Measurements from ENCODE around the gene DLG3. TPM values are rescaled to one million over a fixed set of nuclear protein-coding genes. Genes with fewer than 3 reads are reported as not detected.

DLG3 gene
- total RNA-seq, 1 donor from 2014 or later: 12.5 TPM

DNA sequence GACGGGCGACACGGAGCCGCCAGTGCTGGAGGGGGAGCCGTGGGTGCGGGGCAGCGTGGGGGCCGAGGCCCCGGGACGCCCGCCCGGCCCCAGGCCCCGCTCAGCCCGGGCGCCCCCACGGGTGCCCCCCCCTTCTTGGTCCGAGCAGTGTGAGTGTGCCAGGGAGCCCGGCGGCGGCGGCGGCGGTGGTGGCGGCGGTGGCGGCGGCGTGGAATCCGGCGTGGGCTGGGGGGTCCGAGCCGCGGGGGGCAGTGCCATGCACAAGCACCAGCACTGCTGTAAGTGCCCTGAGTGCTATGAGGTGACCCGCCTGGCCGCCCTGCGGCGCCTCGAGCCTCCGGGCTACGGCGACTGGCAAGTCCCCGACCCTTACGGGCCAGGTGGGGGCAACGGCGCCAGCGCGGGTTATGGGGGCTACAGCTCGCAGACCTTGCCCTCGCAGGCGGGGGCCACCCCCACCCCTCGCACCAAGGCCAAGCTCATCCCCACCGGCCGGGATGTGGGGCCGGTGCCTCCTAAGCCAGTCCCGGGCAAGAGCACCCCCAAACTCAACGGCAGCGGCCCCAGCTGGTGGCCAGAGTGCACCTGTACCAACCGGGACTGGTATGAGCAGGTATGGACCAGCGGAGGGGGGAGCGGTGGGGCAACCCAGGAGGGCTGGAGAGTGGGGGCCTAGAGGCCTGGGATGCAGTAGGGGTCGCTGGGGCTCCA lies 466 bp downstream of the DLG3 start:
- Mint-ChIP-seq H3K36me3 (ENCODE audit: unreplicated experiment) (no peaks in the 10 kb centered on the region), H3K4me3 (ENCODE audit: unreplicated experiment) (no peak overlapping the region), H3K27ac (ENCODE audit: unreplicated experiment) (no peak overlapping the region), H3K9me3 (ENCODE audit: unreplicated experiment) (no peaks in the 10 kb centered on the region), H3K27me3 (ENCODE audit: unreplicated experiment) (peaks cover 25% of the 10 kb centered on the region), H3K4me1 (ENCODE audit: unreplicated experiment) (peaks cover 4% of the 10 kb centered on the region)
- no peak for DNase-seq (ENCODE audit: extremely low spot score, unreplicated experiment)
- TF ChIP-seq, protein P1, sequence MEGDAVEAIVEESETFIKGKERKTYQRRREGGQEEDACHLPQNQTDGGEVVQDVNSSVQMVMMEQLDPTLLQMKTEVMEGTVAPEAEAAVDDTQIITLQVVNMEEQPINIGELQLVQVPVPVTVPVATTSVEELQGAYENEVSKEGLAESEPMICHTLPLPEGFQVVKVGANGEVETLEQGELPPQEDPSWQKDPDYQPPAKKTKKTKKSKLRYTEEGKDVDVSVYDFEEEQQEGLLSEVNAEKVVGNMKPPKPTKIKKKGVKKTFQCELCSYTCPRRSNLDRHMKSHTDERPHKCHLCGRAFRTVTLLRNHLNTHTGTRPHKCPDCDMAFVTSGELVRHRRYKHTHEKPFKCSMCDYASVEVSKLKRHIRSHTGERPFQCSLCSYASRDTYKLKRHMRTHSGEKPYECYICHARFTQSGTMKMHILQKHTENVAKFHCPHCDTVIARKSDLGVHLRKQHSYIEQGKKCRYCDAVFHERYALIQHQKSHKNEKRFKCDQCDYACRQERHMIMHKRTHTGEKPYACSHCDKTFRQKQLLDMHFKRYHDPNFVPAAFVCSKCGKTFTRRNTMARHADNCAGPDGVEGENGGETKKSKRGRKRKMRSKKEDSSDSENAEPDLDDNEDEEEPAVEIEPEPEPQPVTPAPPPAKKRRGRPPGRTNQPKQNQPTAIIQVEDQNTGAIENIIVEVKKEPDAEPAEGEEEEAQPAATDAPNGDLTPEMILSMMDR (IDR thresholded peaks at IDR 0.05): no peak

DNA sequence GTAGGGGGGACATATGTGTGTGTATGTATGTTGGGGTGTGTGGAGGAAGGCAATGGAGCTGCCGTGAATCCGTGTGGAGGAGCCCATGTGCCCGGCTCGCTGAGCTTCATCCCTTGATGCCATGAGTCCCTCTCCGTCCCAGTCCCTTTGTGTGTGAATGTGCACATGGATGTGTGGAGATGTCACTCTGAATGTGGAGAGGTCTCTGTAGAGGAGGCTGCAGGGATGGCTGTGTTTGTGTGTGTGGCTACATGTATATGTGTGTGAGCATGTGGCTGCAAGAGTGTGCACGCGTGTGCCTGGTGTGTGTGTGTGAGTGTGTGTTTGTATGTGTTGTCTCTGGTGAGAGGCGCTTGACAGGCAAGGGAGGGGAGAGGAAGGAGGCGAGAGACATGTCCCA lies 1.3 kb downstream of the DLG3 start:
- H3K36me3 Mint-ChIP-seq (ENCODE audit: unreplicated experiment): no peaks in the 10 kb centered on the region
- peaks cover 21% of the 10 kb centered on the region for H3K27me3 Mint-ChIP-seq (ENCODE audit: unreplicated experiment)
- H3K4me3 Mint-ChIP-seq (ENCODE audit: unreplicated experiment): no peak overlapping the region
- H3K9me3 Mint-ChIP-seq (ENCODE audit: unreplicated experiment): no peaks in the 10 kb centered on the region
- no peak overlapping the region for H3K27ac Mint-ChIP-seq (ENCODE audit: unreplicated experiment)
- no peak for DNase-seq (ENCODE audit: extremely low spot score, unreplicated experiment)
- peaks cover 4% of the 10 kb centered on the region for H3K4me1 Mint-ChIP-seq (ENCODE audit: unreplicated experiment)
- TF ChIP-seq, protein P1 (IDR thresholded peaks at IDR 0.05): no peak

DNA sequence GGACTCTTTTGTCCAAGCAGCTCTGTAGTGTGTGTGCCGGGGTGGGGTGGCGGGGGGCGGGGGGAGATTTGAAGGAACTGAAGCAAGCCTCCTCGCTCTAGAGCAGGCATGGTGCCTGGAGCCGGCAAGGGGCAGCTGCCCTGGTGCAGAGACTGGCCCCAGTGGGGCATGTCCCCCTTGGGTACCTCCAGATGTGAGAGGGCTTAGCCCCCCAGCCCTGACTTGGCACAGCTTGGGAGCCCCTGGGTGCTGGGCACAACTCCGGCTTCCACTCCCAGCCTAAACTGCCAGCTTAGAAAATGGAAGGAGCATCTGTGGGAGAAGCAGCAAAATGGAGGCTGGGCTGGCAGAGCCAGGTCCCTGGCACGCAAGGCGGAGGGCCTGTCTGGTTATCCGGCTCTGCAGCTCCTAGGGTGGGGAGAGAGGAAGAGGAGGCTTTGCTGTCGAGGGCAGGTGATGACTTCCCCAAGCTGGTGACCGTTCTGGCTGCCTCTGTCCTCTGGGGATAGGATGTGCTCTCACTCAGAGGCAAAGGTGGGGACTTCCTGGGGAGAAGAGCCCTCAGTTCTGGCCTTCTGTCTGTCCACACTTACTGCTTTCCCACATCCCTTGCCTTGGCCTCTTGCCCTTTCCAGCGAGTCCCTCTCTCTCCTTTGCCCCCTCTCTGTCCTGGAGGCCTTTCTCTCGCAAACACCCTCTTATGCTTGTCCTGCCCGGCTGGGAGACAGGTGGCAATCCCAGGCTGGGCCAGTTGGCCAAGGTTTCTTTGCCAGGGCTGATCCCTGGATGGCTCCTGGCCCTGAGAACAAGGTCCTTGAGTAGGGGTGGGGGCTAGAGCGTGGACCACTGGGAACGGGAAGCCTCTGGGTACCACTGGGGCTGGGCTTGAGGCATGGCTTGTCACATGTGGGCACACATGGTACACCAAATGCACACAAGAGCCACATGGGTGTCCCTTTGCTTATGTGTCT lies 2.0 kb downstream of the DLG3 start:
- Mint-ChIP-seq H3K27ac (ENCODE audit: unreplicated experiment) (no peak overlapping the region), H3K36me3 (ENCODE audit: unreplicated experiment) (no peaks in the 10 kb centered on the region), H3K4me3 (ENCODE audit: unreplicated experiment) (no peak overlapping the region), H3K4me1 (ENCODE audit: unreplicated experiment) (peaks cover 4% of the 10 kb centered on the region), H3K27me3 (ENCODE audit: unreplicated experiment) (peaks cover 16% of the 10 kb centered on the region), H3K9me3 (ENCODE audit: unreplicated experiment) (no peaks in the 10 kb centered on the region)
- TF ChIP-seq, protein P1 (IDR thresholded peaks at IDR 0.05): no peak
- DNase-seq (ENCODE audit: extremely low spot score, unreplicated experiment): no peak

DNA sequence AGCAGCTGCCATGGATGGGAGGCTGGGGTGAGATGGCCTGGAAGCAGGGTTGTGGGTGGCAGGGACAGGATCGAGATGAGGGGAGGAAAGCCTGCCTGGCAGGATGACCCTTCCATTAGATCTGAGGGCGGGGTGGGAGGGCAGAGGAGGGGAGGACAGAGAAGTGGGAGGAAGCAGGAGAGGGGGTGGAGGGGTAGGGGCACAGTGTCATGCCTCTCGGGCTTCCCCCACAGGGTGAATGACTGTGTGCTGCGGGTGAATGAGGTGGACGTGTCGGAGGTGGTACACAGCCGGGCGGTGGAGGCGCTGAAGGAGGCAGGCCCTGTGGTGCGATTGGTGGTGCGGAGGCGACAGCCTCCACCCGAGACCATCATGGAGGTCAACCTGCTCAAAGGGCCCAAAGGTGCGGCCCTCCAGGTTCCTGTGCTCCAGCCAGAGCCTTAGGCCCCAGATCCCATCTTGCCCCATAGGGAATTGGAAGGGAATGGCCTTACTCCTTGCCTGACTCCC lies 4.9 kb downstream of the DLG3 start:
- H3K4me1 Mint-ChIP-seq (ENCODE audit: unreplicated experiment): peaks cover 16% of the 10 kb centered on the region
- H3K36me3 Mint-ChIP-seq (ENCODE audit: unreplicated experiment): no peaks in the 10 kb centered on the region
- H3K9me3 Mint-ChIP-seq (ENCODE audit: unreplicated experiment): no peaks in the 10 kb centered on the region
- no peak overlapping the region for H3K27ac Mint-ChIP-seq (ENCODE audit: unreplicated experiment)
- H3K4me3 Mint-ChIP-seq (ENCODE audit: unreplicated experiment): no peak overlapping the region
- no peak for DNase-seq (ENCODE audit: extremely low spot score, unreplicated experiment)
- TF ChIP-seq, protein P1 (IDR thresholded peaks at IDR 0.05): no peak
- peaks cover 6% of the 10 kb centered on the region for H3K27me3 Mint-ChIP-seq (ENCODE audit: unreplicated experiment)
